ENCODE results near the gene LIPA.
"Not testable (repeated sequence)": the region's sequence is repeated elsewhere in the genome, so short reads cannot be mapped to it uniquely, and the experiment has no call there.

The LIPA gene

GRCh38 chr10:89251409-89252224 lies at the start of gene LIPA:
TSS of gene LIPA (minus strand) at chr10:89251775. CDS start at chr10:89247648, 4,127 bp downstream.
- DNase-seq (ENCODE audit: low read depth): peak; percentile 68

GRCh38 chr10:89301232-89301631 lies 49.7 kb upstream of the LIPA start:
- no peak for DNase-seq (ENCODE audit: low read depth)

GRCh38 chr10:89299031-89299430 lies 47.5 kb upstream of the LIPA start:
- no peak for DNase-seq (ENCODE audit: low read depth)

- DNase-seq (ENCODE audit: low read depth): no peak
These were observed 46.2 kb upstream of the LIPA start for GRCh38 chr10:89297791-89298190.

- DNase-seq (ENCODE audit: low read depth): no peak
These were observed 45.8 kb upstream of the LIPA start for GRCh38 chr10:89297356-89297755.

- DNase-seq (ENCODE audit: low read depth): no peak
These were observed 44.7 kb upstream of the LIPA start for GRCh38 chr10:89296220-89296648.

- no peak for DNase-seq (ENCODE audit: low read depth)
These were observed 44.0 kb upstream of the LIPA start for GRCh38 chr10:89295597-89295996.

- no peak for DNase-seq (ENCODE audit: low read depth)
These were observed 43.2 kb upstream of the LIPA start for GRCh38 chr10:89294721-89295239.

GRCh38 chr10:89285303-89285702 lies 33.7 kb upstream of the LIPA start:
- not testable (repeated sequence) for DNase-seq (ENCODE audit: low read depth)

- not testable (repeated sequence) for DNase-seq (ENCODE audit: low read depth)
These were observed 33.1 kb upstream of the LIPA start for GRCh38 chr10:89284711-89285110.

GRCh38 chr10:89283936-89284475 lies 32.4 kb upstream of the LIPA start:
- no peak for DNase-seq (ENCODE audit: low read depth)

- DNase-seq (ENCODE audit: low read depth): no peak
These were observed 31.7 kb upstream of the LIPA start for GRCh38 chr10:89283025-89283935.

- DNase-seq (ENCODE audit: low read depth): no peak
These were observed 30.2 kb upstream of the LIPA start for GRCh38 chr10:89281606-89282395.

GRCh38 chr10:89280508-89280907 lies 28.9 kb upstream of the LIPA start:
- DNase-seq (ENCODE audit: low read depth): no peak

GRCh38 chr10:89279421-89279869 lies 27.9 kb upstream of the LIPA start:
- DNase-seq (ENCODE audit: low read depth): no peak

- no peak for DNase-seq (ENCODE audit: low read depth)
These were observed 27.4 kb upstream of the LIPA start for GRCh38 chr10:89278900-89279392.

GRCh38 chr10:89278034-89278535 lies 26.5 kb upstream of the LIPA start:
- peak; percentile 92 for DNase-seq (ENCODE audit: low read depth)

- no peak for DNase-seq (ENCODE audit: low read depth)
These were observed 23.8 kb upstream of the LIPA start for GRCh38 chr10:89275383-89275782.

GRCh38 chr10:89274928-89275327 lies 23.4 kb upstream of the LIPA start:
- DNase-seq (ENCODE audit: low read depth): no peak

GRCh38 chr10:89273680-89274079 lies 22.1 kb upstream of the LIPA start:
- DNase-seq (ENCODE audit: low read depth): no peak

- no peak for DNase-seq (ENCODE audit: low read depth)
These were observed 20.0 kb upstream of the LIPA start for GRCh38 chr10:89271532-89271931.

Data from HS-27A (cell line).